ENCODE data around the gene BAZ2A. TPM values are rescaled to one million over a fixed set of nuclear protein-coding genes. Genes with fewer than 3 reads are reported as not detected.

The BAZ2A gene
- total RNA-seq, 1 experiment from 2014 or later, result 48.7 TPM

- Histone ChIP-seq H3K27ac (ENCODE audit: low read length) (no peak overlapping the region), H3K36me3 (ENCODE audit: insufficient read depth, low read length) (no peaks in the 10 kb centered on the region), H3K4me2 (ENCODE audit: low read depth, low read length, poor library complexity, severe bottlenecking) (no peak overlapping the region), H3K9me2 (replicated peaks; ENCODE audit: insufficient read depth, low read length) (no peaks in the 10 kb centered on the region), H3K4me3 (ENCODE audit: low read length) (no peak overlapping the region), H3K4me1 (ENCODE audit: low read length) (0 out of 2 replicates have a peak, but pooled peaks cover 2% of the 10 kb centered on the region), H2AFZ (ENCODE audit: low read length) (no peak overlapping the region), H4K20me1 (ENCODE audit: insufficient read depth, low read depth, low read length) (no peaks in the 10 kb centered on the region), H3K79me2 (ENCODE audit: low read length) (no peaks in the 10 kb centered on the region), H3K9ac (ENCODE audit: low read length) (no peak overlapping the region), H3K9me3 (ENCODE audit: low read length) (no peaks in the 10 kb centered on the region), H3K27me3 (ENCODE audit: low read length) (no peaks in the 10 kb centered on the region)
- peak; percentile 40 for DNase-seq
Measured at GRCh38 chr12:56565510-56566101, 64.5 kb downstream of the BAZ2A start.

- Histone ChIP-seq H3K9me2 (replicated peaks; ENCODE audit: insufficient read depth, low read length) (no peaks in the 10 kb centered on the region), H3K79me2 (ENCODE audit: low read length) (no peaks in the 10 kb centered on the region), H3K4me2 (ENCODE audit: low read depth, low read length, poor library complexity, severe bottlenecking) (no peak overlapping the region), H2AFZ (ENCODE audit: low read length) (no peak overlapping the region), H3K27ac (ENCODE audit: low read length) (no peak overlapping the region), H3K4me3 (ENCODE audit: low read length) (no peak overlapping the region), H3K9ac (ENCODE audit: low read length) (no peak overlapping the region), H3K27me3 (ENCODE audit: low read length) (no peaks in the 10 kb centered on the region), H4K20me1 (ENCODE audit: insufficient read depth, low read depth, low read length) (no peaks in the 10 kb centered on the region), H3K36me3 (ENCODE audit: insufficient read depth, low read length) (no peaks in the 10 kb centered on the region), H3K4me1 (ENCODE audit: low read length) (no peaks in the 10 kb centered on the region), H3K9me3 (ENCODE audit: low read length) (no peaks in the 10 kb centered on the region)
- DNase-seq, result no peak
Measured at GRCh38 chr12:56551070-56551469, 79.1 kb downstream of the BAZ2A start.

- H3K27ac ChIP-seq (ENCODE audit: low read length), result no peak overlapping the region
- H3K9ac ChIP-seq (ENCODE audit: low read length), result no peak overlapping the region
- no peak for DNase-seq
- H3K4me1 ChIP-seq (ENCODE audit: low read length), result no peaks in the 10 kb centered on the region
- H4K20me1 ChIP-seq (ENCODE audit: insufficient read depth, low read depth, low read length), result no peaks in the 10 kb centered on the region
- H3K36me3 ChIP-seq (ENCODE audit: insufficient read depth, low read length), result no peaks in the 10 kb centered on the region
- no peak overlapping the region for H3K4me3 ChIP-seq (ENCODE audit: low read length)
- no peaks in the 10 kb centered on the region for H3K9me3 ChIP-seq (ENCODE audit: low read length)
- no peaks in the 10 kb centered on the region for H3K79me2 ChIP-seq (ENCODE audit: low read length)
- H3K4me2 ChIP-seq (ENCODE audit: low read depth, low read length, poor library complexity, severe bottlenecking), result no peak overlapping the region
- H3K9me2 ChIP-seq (replicated peaks; ENCODE audit: insufficient read depth, low read length), result no peaks in the 10 kb centered on the region
- no peaks in the 10 kb centered on the region for H3K27me3 ChIP-seq (ENCODE audit: low read length)
- no peak overlapping the region for H2AFZ ChIP-seq (ENCODE audit: low read length)
Measured at GRCh38 chr12:56546680-56547079, 83.4 kb downstream of the BAZ2A start.

Small RNAs within 50 kb of the gene (small RNA-seq; reads per million reads assigned to genes)
- not detected for gene RN7SL809P
- gene RNU6-343P, result not detected
- gene SNORD59A, result 1,706 reads per million, percentile 100 among the genes with 10 or more reads in this experiment

Other genes with a start within 250 kb of the BAZ2A start
- 12.5 and 14.9 TPM in 2 replicates for gene TIMELESS, start 180.9 kb downstream of the BAZ2A start, total RNA-seq (2014; rRNA removed; shearing (Covaris generic); ENCODE audit: low replicate concordance)
- not detected in 2 replicates for gene MIP, start 175.7 kb downstream of the BAZ2A start, total RNA-seq (2014; rRNA removed; shearing (Covaris generic); ENCODE audit: low replicate concordance)
- 3.4 and 4.6 TPM in 2 replicates for gene SPRYD4, start 161.7 kb downstream of the BAZ2A start, total RNA-seq (2014; rRNA removed; shearing (Covaris generic); ENCODE audit: low replicate concordance)
- gene GLS2, start 142.2 kb downstream of the BAZ2A start, total RNA-seq (2014; rRNA removed; shearing (Covaris generic); ENCODE audit: low replicate concordance), result not detected in 2 replicates
- gene RBMS2, start 108.5 kb downstream of the BAZ2A start, total RNA-seq (2014; rRNA removed; shearing (Covaris generic); ENCODE audit: low replicate concordance), result 0.54 and 3.7 TPM in 2 replicates
- 520 and 674 TPM in 2 replicates for gene ATP5F1B, start 15.7 kb upstream of the BAZ2A start, total RNA-seq (2014; rRNA removed; shearing (Covaris generic); ENCODE audit: low replicate concordance)
- gene PTGES3, start 58.0 kb upstream of the BAZ2A start, total RNA-seq (2014; rRNA removed; shearing (Covaris generic); ENCODE audit: low replicate concordance), result 49.4 and 126 TPM in 2 replicates
- 1,908 and 2,309 TPM in 2 replicates for gene NACA, start 95.0 kb upstream of the BAZ2A start, total RNA-seq (2014; rRNA removed; shearing (Covaris generic); ENCODE audit: low replicate concordance)
- 10.3 and 26.3 TPM in 2 replicates for gene PRIM1, start 122.0 kb upstream of the BAZ2A start, total RNA-seq (2014; rRNA removed; shearing (Covaris generic); ENCODE audit: low replicate concordance)
- 6.4 and 28.5 TPM in 2 replicates for gene HSD17B6, start 133.0 kb upstream of the BAZ2A start, total RNA-seq (2014; rRNA removed; shearing (Covaris generic); ENCODE audit: low replicate concordance)